Measurements from ENCODE around the gene UBE2G2.

Gene UBE2G2, protein sequence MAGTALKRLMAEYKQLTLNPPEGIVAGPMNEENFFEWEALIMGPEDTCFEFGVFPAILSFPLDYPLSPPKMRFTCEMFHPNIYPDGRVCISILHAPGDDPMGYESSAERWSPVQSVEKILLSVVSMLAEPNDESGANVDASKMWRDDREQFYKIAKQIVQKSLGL

DNA sequence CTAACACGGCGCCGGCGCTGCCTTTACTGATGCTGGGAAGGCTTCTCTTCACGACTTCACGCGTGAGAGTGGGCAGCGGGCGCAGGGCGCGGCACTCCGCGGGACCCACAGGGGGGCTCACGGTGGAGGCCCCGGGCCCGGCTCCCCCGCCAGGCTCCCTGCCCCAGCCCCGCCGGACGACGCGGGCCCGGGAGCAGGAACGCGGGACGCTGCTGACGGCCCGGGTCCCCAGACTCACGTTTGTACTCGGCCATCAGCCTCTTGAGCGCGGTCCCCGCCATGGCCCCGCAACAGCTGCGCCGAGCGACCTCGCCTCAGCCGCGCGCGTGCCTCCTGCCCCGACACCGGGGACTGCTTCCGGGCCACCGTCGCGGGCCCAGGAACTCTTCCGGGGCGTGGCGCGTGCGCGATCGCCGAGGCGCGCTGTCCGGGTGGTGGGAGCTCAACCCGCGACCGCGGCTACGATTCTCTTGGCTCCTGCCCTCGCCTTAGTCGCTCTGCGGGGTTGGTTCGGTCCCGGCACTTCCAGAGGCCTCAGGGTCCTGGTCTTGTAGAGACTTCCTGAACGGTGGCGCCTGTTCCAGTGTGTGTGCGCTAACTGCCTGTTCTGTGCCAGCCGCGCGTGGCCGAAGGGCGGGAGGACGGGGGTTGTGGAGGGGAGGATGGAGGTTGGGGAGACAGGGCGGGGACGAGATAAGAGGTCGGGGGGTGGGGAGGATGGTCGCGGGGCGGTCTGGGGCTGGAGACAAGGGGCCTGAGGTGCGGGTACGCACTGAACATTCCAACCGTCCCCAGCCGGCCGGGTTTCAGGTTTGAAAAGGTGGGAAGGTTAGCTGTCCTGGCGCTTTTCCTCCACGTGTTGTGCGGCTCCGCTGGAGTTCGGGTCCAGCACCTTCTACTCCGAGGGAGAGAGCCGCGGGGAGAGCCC, at the start of gene UBE2G2:
Gene UBE2G2 (minus strand): TSS at position 353 of the 928 bp plus-strand sequence. CDS start 72 bp downstream, at position 281.
- no peaks in the 10 kb centered on the region for H3K27me3 Mint-ChIP-seq
- H3K36me3 Mint-ChIP-seq (ENCODE audit: insufficient read depth), result peaks cover 30% of the 10 kb centered on the region
- ATAC-seq (replicated peaks; ENCODE audit: extremely low read depth, poor library complexity, severe bottlenecking), result peak; percentile 93
- peak within 1 kb of the TSS; percentile 78 for H3K27ac Mint-ChIP-seq (ENCODE audit: low read depth)
- peak; percentile 79 to 82 for DNase-seq (ENCODE audit: low spot score in 2 of 2)
- peak within 1 kb of the TSS; percentile 89 for H3K4me3 Mint-ChIP-seq
- no peaks in the 10 kb centered on the region for H3K9me3 Mint-ChIP-seq
- H3K4me1 Mint-ChIP-seq, result peaks cover 42% of the 10 kb centered on the region

DNA sequence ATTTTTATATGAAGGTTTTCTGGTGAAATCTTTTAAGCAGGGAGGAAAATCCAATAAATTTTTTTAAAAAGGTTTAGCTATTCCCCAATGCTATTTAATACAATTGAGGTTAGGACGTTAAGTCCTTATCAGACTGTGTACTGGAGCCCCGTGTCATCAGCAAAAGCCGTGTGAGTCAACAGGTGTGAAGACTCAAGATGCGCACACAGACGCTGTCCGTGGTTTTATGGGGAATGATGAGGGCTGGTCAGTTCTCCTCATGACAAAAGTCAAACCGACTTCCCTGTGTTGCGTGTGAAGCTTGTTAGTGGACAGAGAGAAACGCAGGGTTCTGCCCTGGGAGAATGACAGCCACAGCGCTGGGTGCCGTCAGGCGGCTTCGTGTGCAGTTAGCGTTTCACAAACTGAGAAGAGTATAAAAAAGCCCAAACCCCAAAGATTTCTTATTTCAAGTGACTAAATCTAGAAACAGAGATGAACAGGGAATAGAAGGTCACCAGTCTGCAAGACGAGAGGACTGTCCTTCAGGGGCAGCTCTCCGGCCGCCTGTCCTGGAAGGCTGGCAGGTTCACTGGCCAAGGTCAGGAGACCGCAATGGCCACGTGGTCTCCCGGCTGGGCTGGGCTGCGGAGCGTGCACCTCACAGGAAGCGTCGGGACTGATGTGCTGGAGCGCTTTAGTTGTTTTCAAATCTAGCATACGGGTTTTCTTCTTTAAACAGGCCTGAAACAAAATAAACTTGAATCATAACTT, 49.5 kb upstream of the UBE2G2 start:
- DNase-seq (ENCODE audit: low spot score in 2 of 2) (no peak), ATAC-seq (replicated peaks; ENCODE audit: extremely low read depth, poor library complexity, severe bottlenecking) (no peak)
- H3K4me3 Mint-ChIP-seq, result no peak overlapping the region
- no peaks in the 10 kb centered on the region for H3K9me3 Mint-ChIP-seq
- no peak overlapping the region for H3K27ac Mint-ChIP-seq (ENCODE audit: low read depth)
- H3K27me3 Mint-ChIP-seq, result no peaks in the 10 kb centered on the region
- peaks cover 45% of the 10 kb centered on the region for H3K36me3 Mint-ChIP-seq (ENCODE audit: insufficient read depth)
- peaks cover 26% of the 10 kb centered on the region for H3K4me1 Mint-ChIP-seq

DNA sequence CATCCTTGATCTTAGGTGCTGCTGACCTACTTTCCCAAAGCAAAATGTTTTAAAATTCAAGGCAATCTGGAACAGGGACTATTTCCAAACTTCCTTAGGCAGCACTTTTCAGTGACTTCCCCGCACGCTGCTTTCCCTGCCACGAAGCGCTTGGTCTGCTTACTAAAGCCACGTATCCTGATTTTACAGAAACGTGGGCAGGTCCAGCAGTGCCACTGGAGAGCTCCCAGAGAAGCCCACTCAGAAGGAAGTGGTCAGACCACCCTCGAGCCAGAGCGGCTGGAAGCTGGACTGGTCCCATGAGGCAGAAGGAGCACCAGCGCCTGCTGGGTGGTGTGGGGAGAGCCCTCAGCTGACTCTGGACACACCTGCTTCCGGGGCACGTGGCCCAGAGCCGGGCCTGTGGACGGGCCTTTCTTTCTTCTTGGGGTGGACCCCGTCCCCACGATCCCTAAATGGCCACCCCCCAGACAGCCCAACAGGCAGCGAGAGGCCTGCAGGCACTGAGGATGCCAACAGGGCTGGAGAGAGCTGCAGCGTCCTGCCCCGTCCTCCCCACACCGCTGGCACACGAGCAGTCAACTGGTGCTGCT, 48.7 kb upstream of the UBE2G2 start:
- peaks cover 26% of the 10 kb centered on the region for H3K4me1 Mint-ChIP-seq
- H3K27me3 Mint-ChIP-seq, result no peaks in the 10 kb centered on the region
- ATAC-seq (replicated peaks; ENCODE audit: extremely low read depth, poor library complexity, severe bottlenecking), result no peak
- H3K4me3 Mint-ChIP-seq, result no peak overlapping the region
- DNase-seq (ENCODE audit: low spot score in 2 of 2), result no peak
- no peaks in the 10 kb centered on the region for H3K9me3 Mint-ChIP-seq
- H3K27ac Mint-ChIP-seq (ENCODE audit: low read depth), result no peak overlapping the region
- peaks cover 44% of the 10 kb centered on the region for H3K36me3 Mint-ChIP-seq (ENCODE audit: insufficient read depth)

DNA sequence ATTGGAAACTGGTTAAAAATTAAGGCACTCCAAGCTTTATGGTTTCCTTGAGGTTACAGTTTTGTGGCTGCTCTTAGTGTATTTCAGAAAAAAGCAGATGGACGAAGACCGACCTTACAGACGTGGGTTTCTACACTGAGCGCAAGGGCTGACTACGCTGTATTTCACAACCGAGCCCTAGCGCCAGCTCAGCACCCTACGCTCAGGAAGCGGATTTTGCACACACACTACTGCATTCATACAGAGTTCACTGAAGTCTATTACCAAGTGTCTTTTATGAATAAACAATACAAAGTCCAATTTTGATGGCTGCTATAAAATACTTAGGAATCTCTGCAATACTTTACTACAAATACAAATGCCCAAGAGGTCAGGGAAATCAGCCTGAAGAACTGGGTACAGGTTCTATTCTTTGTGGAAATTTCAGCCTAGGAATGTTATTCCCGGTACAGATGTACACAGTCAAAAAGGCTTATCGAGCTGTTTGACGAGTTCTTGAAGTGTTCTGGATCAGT, 48.1 kb upstream of the UBE2G2 start:
- ATAC-seq (replicated peaks; ENCODE audit: extremely low read depth, poor library complexity, severe bottlenecking) (no peak), DNase-seq (ENCODE audit: low spot score in 2 of 2) (no peak)
- Mint-ChIP-seq H3K4me3 (no peak overlapping the region), H3K27ac (ENCODE audit: low read depth) (no peak overlapping the region), H3K4me1 (peaks cover 20% of the 10 kb centered on the region), H3K27me3 (no peaks in the 10 kb centered on the region), H3K9me3 (no peaks in the 10 kb centered on the region), H3K36me3 (ENCODE audit: insufficient read depth) (peaks cover 39% of the 10 kb centered on the region)

DNA sequence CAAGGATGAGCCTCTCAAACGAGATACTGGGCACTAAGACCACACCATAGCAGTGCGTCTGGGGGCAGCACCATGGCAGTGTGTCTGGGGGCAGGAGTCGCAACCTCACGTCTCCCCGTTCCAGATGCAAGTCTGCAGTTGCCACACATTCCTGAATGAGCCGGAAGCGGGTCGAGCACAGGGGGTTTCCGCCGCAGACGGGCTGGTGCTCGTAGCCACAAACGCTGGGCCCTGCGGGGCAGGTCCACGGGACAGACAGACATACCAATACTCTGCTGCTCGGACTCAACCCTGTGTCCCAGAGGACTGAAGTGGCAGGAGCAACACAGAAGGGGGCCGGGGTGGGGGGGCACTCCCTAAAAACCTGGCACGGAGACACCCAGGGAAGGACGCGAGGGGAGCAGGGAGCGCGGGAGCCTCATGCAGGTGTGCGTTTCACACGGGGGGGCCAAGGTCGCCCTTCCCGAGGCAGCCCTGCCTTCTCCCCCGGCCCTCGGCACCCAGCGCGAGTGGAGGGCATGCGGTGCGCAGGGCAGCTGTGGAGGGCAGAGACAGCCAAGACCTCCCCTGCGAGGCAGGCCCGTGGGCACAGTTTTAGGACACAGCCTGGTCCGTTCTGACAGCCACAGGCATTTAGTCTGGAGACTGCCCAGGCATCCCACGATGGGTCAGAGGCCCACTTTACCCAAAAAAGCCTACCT, 47.4 kb upstream of the UBE2G2 start:
- ATAC-seq (replicated peaks; ENCODE audit: extremely low read depth, poor library complexity, severe bottlenecking) (no peak), DNase-seq (ENCODE audit: low spot score in 2 of 2) (no peak)
- no peaks in the 10 kb centered on the region for H3K27me3 Mint-ChIP-seq
- no peaks in the 10 kb centered on the region for H3K9me3 Mint-ChIP-seq
- H3K27ac Mint-ChIP-seq (ENCODE audit: low read depth), result no peak overlapping the region
- H3K36me3 Mint-ChIP-seq (ENCODE audit: insufficient read depth), result peaks cover 32% of the 10 kb centered on the region
- peaks cover 13% of the 10 kb centered on the region for H3K4me1 Mint-ChIP-seq
- no peak overlapping the region for H3K4me3 Mint-ChIP-seq

DNA sequence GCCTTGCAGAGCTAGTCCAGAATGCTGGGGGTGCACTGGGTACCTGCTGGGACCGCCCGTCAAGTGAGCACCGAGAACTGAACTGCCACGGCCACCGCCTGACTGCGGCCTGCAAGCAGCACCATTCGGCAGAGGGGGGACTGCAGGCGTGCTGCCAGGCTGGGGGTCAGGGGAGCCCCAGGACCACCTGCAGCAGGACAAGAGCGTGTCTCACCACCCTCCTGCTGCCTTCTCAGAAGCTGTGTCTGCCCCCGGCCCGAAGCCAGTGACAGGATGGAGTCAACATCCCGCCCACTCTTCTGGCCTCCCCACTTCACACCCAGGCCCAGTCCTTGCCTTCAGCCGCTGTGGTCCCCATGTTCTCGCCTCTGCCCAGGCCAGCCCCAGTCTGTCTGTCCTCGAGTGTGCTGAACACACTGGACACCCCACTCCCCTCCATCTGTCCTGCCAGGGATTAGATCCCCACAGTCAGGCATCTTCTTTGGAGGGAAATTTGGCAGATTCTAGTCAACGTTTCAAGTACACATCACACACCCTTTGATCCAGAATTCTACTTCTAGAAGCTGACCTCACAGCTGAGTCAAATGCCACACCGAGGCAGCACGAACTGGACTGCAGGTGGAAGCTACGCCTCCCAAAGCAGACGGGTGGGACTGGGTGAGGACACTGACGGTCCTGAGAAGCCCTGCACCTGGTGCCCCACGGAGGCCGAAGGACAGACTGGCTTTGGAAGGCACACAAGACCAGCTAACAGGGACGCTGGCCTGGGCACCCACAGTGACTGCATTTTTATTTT, 45.8 kb upstream of the UBE2G2 start:
- H3K27ac Mint-ChIP-seq (ENCODE audit: low read depth), result no peak overlapping the region
- peaks cover 21% of the 10 kb centered on the region for H3K36me3 Mint-ChIP-seq (ENCODE audit: insufficient read depth)
- H3K9me3 Mint-ChIP-seq, result no peaks in the 10 kb centered on the region
- ATAC-seq (replicated peaks; ENCODE audit: extremely low read depth, poor library complexity, severe bottlenecking), result no peak
- peaks cover 4% of the 10 kb centered on the region for H3K27me3 Mint-ChIP-seq
- DNase-seq (ENCODE audit: low spot score in 2 of 2), result no peak
- H3K4me1 Mint-ChIP-seq, result peaks cover 7% of the 10 kb centered on the region
- H3K4me3 Mint-ChIP-seq, result peak overlapping the region; percentile 25

DNA sequence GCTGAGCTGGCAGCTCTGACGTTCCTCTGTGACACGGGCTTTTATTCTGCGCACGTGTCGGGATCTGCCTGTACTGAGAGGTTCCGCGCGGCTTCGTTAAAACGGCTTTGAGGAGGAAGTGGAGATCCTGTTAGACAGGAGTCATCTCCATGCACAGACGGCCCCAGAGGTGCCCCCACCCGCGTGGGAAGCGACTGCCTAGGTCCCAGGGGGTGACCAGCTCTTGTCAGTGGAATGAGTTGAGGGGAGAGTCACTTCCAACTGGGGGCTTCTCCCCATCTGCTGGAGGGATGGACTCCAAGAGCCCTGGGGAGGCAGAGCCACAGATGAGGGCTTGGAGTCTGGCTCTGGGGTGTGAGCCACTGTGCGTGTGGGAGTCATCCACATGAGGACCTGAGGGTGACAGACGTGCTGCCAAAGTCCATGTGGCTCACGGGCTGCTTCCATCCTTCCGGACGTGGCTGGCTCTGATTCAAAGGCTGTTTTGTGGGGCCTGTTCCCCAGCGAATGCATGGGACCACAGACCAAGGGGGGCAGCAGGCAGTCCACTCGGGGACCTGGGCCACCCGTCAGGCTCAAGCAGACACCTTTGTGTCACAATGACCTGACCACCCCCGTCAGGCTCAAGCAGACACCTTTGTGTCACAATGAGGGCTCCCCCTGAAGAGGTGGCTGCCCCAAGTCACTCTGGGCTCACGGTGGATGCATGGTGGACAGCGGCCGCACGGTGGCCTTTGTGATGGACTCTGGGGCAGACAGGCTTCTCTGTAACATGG, 45.1 kb upstream of the UBE2G2 start:
- Mint-ChIP-seq H3K27me3 (peaks cover 12% of the 10 kb centered on the region), H3K36me3 (ENCODE audit: insufficient read depth) (peaks cover 17% of the 10 kb centered on the region), H3K27ac (ENCODE audit: low read depth) (no peak overlapping the region), H3K4me1 (no peaks in the 10 kb centered on the region), H3K4me3 (peak overlapping the region; percentile 44), H3K9me3 (no peaks in the 10 kb centered on the region)
- DNase-seq (ENCODE audit: low spot score in 2 of 2) (no peak), ATAC-seq (replicated peaks; ENCODE audit: extremely low read depth, poor library complexity, severe bottlenecking) (peak; percentile 61)

DNA sequence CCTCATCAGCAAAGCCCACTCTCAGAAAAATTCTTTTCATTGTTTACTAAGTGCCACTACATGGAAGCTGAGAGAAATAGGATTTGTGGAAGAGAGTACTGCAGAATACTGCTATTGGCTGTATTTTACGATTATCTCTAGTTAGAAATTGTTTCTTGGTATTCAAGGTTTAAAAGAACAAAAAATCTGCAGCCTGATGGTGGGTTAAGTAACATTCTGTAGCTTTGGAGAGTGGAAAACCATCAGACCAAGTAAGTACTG, 44.5 kb upstream of the UBE2G2 start:
- ATAC-seq (replicated peaks; ENCODE audit: extremely low read depth, poor library complexity, severe bottlenecking) (no peak), DNase-seq (ENCODE audit: low spot score in 2 of 2) (no peak)
- Mint-ChIP-seq H3K36me3 (ENCODE audit: insufficient read depth) (peaks cover 17% of the 10 kb centered on the region), H3K27ac (ENCODE audit: low read depth) (no peak overlapping the region), H3K4me3 (peak overlapping the region; percentile 44), H3K27me3 (peaks cover 17% of the 10 kb centered on the region), H3K9me3 (no peaks in the 10 kb centered on the region), H3K4me1 (no peaks in the 10 kb centered on the region)

DNA sequence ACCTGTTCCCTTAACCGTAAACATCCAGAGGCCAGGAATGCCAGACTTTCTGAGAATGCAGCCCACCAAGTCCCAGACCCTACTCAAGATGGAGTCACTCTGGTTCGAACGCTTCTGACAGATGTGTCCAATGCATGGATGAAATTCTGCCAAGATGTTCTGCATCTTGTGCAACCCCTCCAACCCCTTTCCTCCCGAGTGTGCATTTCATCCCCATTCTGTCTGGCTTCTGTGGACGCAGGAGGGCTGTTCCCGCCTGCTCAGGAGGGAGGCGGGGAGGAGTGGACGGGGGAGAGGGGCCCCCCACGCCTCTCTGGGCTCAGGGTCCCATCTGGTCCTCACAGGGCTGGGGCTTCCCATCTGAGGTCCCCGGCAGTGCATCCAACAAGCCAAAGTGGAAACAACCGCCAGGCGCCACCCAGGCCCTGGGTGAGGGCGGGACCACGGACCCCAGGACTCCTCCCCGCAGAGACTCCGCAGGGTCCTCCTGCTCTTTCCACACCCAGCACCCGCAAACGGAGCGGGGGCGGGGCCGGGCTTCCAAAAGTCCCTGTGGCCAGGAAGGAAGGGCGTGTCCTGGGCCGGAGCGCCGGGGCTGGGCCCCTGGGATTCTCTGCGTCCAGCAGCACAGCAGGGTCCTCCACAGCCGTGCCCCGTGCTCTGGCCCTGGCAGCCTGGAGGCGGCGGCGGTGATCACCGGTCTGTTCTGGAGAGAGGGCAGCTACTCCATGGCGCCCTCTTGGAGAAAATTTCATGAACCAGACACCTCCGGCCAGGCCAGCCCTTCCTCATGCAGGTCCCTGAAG, 44.0 kb upstream of the UBE2G2 start:
- DNase-seq (ENCODE audit: low spot score in 2 of 2) (no peak), ATAC-seq (replicated peaks; ENCODE audit: extremely low read depth, poor library complexity, severe bottlenecking) (peak; percentile 75)
- Mint-ChIP-seq H3K36me3 (ENCODE audit: insufficient read depth) (peaks cover 12% of the 10 kb centered on the region), H3K27me3 (peaks cover 23% of the 10 kb centered on the region), H3K4me3 (peak overlapping the region; percentile 44), H3K4me1 (no peaks in the 10 kb centered on the region), H3K9me3 (no peaks in the 10 kb centered on the region), H3K27ac (ENCODE audit: low read depth) (no peak overlapping the region)

DNA sequence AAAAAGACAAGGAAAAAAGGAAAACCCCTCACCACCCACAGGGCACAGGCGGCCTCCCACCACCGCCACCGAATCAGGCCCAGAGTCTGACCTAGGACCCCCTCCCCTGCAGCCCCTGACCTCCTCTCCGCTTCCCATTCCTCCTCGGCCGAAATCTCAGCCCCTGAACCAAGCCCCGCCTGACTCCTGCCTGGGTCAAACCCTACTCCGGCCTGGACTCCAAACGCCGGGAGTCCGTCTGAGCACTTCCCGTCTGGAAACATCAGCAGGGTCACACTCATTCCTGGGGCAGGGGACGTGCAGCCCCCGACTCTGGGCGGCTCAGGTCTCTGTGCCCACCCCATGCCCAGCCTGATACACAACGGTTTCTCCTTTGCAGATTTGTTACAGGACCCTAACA, 42.6 kb upstream of the UBE2G2 start:
- H3K36me3 Mint-ChIP-seq (ENCODE audit: insufficient read depth), result peaks cover 10% of the 10 kb centered on the region
- peaks cover 28% of the 10 kb centered on the region for H3K27me3 Mint-ChIP-seq
- H3K4me1 Mint-ChIP-seq, result no peaks in the 10 kb centered on the region
- no peak for ATAC-seq (replicated peaks; ENCODE audit: extremely low read depth, poor library complexity, severe bottlenecking)
- DNase-seq (ENCODE audit: low spot score in 2 of 2), result no peak
- H3K9me3 Mint-ChIP-seq, result no peaks in the 10 kb centered on the region
- H3K27ac Mint-ChIP-seq (ENCODE audit: low read depth), result peak overlapping the region; percentile 55
- peak overlapping the region; percentile 21 for H3K4me3 Mint-ChIP-seq
